GM23338 (cell line): ENCODE results near the gene ELN.

Experiments
- CREB1 ChIP-seq: fragments of 250-450 bp; sonication (Bioruptor Pico); IDR thresholded peaks from 2 replicates; pipeline ENCODE4 v1.5.0; 2020; ENCODE audit warnings: low read depth, mild to moderate bottlenecking, moderate library complexity
- CTCF ChIP-seq, 2 experiments: fragments of 200-600 bp in 1 of 2; sonication (generic) in 1 of 2; conservative IDR thresholded peaks; 2 replicates each; pipeline versions ENCODE4 v1.5.1 to v1.6.1; 2016 to 2017; ENCODE audit warnings: antibody characterized with exemption in 2 of 2, low read depth in 2 of 2, mild to moderate bottlenecking in 2 of 2, moderate library complexity in 1 of 2
- EZH2 ChIP-seq: fragments of 200-600 bp; sonication (generic); IDR thresholded peaks from one replicate; pipeline ENCODE4 v1.8.0; 2017; ENCODE audit warnings: antibody characterized with exemption, mild to moderate bottlenecking, low read depth; ENCODE audit not compliant: unreplicated experiment
- EZH2phosphoT487 ChIP-seq: fragments of 200-600 bp; sonication (generic); IDR thresholded peaks from one replicate; pipeline ENCODE4 v1.8.1; 2018; ENCODE audit warnings: antibody characterized with exemption; ENCODE audit not compliant: unreplicated experiment
- JUNB ChIP-seq: IDR thresholded peaks from one replicate; pipeline ENCODE4 v1.6.1; 2016; ENCODE audit warnings: antibody characterized with exemption; ENCODE audit not compliant: unreplicated experiment
- POLR2AphosphoS5 ChIP-seq: IDR thresholded peaks from 2 replicates; pipeline ENCODE4 v1.6.1; 2016; ENCODE audit warnings: antibody characterized with exemption, low read depth
- REST ChIP-seq: IDR thresholded peaks from one replicate; pipeline ENCODE4 v1.6.1; 2018; ENCODE audit warnings: antibody characterized with exemption; ENCODE audit not compliant: unreplicated experiment
- STAT1 ChIP-seq: IDR thresholded peaks from one replicate; pipeline ENCODE4 v1.6.1; 2016; ENCODE audit warnings: antibody characterized with exemption; ENCODE audit not compliant: unreplicated experiment
- ZNF331 ChIP-seq: fragments of 250-450 bp; sonication (Bioruptor Pico); IDR thresholded peaks from 2 replicates; pipeline ENCODE4 v1.5.0; 2020; ENCODE audit warnings: low read depth, mild to moderate bottlenecking, moderate library complexity
- TF ChIP-seq, protein P1 (sequence below): IDR thresholded peaks from 2 replicates; pipeline ENCODE4 v1.6.1; 2016; ENCODE audit warnings: antibody characterized with exemption

GRCh38 chr7:73981933-73982332 is 46.0 kb upstream of the ELN start:
- TF ChIP-seq CTCF (conservative IDR thresholded peaks at IDR 0.05; ENCODE audit: low read depth in 2 of 2), result no peak
- TF ChIP-seq POLR2AphosphoS5, result no peak
- no peak for TF ChIP-seq EZH2
- TF ChIP-seq EZH2phosphoT487, result no peak
- no peak for TF ChIP-seq REST
- TF ChIP-seq CREB1 (CRISPR knock-in tag), result no peak
- TF ChIP-seq, protein P1, sequence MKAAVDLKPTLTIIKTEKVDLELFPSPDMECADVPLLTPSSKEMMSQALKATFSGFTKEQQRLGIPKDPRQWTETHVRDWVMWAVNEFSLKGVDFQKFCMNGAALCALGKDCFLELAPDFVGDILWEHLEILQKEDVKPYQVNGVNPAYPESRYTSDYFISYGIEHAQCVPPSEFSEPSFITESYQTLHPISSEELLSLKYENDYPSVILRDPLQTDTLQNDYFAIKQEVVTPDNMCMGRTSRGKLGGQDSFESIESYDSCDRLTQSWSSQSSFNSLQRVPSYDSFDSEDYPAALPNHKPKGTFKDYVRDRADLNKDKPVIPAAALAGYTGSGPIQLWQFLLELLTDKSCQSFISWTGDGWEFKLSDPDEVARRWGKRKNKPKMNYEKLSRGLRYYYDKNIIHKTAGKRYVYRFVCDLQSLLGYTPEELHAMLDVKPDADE, result no peak
- TF ChIP-seq STAT1, result no peak
- no peak for TF ChIP-seq ZNF331 (CRISPR knock-in tag)
- no peak for TF ChIP-seq JUNB
